ENCODE measurements around the gene TLCD3B. TPM values are rescaled to one million over a fixed set of nuclear protein-coding genes. Genes with fewer than 3 reads are reported as not detected.
A peak's percentile ranks its signal among the peaks of the same experiment; 100 is the strongest.

TLCD3B gene
- total RNA-seq, 1 experiment from 2014 or later, result 20.9 TPM

DNA sequence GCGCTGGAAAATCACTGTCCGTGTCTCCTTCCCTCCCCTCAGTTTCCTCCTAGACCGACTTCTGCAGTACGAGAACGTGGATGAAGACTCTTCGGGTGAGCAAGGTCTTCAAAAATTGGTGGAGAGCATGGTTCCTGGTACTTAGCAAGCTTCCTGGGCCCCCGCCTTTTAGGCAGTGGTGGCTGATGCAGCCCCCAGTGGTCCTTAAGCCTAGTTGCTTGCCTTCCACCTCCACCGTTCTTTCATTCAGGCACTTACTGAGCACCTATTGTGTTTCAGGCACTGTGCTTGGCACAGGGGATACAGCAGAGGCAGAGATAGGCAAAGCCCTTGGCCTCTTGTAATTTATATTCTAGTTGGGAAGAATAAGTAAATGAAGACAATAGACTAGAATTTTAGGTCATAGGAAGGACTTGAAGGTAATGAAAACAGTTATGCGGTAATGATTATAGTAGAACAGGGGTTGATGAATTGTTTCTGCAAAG lies 34.3 kb downstream of the TLCD3B start:
- H3K18ac ChIP-seq (ENCODE audit: insufficient read length, low read depth, low read length), result no peak overlapping the region
- no peak overlapping the region for H4K8ac ChIP-seq (replicated peaks; ENCODE audit: insufficient read length, low read depth, low read length)
- H3K27ac Mint-ChIP-seq, result peak overlapping the region in 2 of 3 experiments; percentile 91 to 99; a peak in 3 of 7 replicates
- H3K4me1 ChIP-seq (ENCODE audit: insufficient read depth, low read length), result 0 out of 2 replicates have a peak, but pooled peaks cover 2% of the 10 kb centered on the region
- peak overlapping the region; percentile 59 for H3K9ac ChIP-seq (ENCODE audit: extremely low read depth, insufficient read length, low read length)
- H2BK20ac ChIP-seq (ENCODE audit: low read depth, low read length, poor library complexity, severe bottlenecking), result no peak overlapping the region
- H3K36me3 Mint-ChIP-seq (ENCODE audit: insufficient read depth in 1 of 3, low read depth in 3 of 3), result peaks cover 15 to 54% (median 26%) of the 10 kb centered on the region in 3 experiments
- no peak overlapping the region for H2BK15ac ChIP-seq (ENCODE audit: low read depth, low read length)
- no peaks in the 10 kb centered on the region; the same call in 1 of the 2 replicates for H3K27me3 Mint-ChIP-seq (ENCODE audit: low read depth)
- H3K56ac ChIP-seq (ENCODE audit: insufficient read length, low read depth, low read length), result no peak overlapping the region
- H3K4me2 ChIP-seq (ENCODE audit: insufficient read depth, insufficient read length, low read length), result peak overlapping the region; percentile 92
- no peak overlapping the region for H2AFZ ChIP-seq (ENCODE audit: low read length)
- no peaks in the 10 kb centered on the region; a peak in 1 of 5 replicates for H3K9me3 Mint-ChIP-seq
- H3K23me2 ChIP-seq (ENCODE audit: insufficient read length, low read depth, low read length, poor library complexity, severe bottlenecking), result peaks cover 14% of the 10 kb centered on the region
- no peak for DNase-seq
- H3K27ac ChIP-seq (ENCODE audit: insufficient read length, low read depth, low read length), result no peak overlapping the region
- no peaks in the 10 kb centered on the region for H3K9me3 ChIP-seq (ENCODE audit: control insufficient read depth, low read depth, low read length)
- H4K91ac ChIP-seq (ENCODE audit: insufficient read length, low read depth, low read length), result no peak overlapping the region
- WGBS (ENCODE audit: extremely low coverage, insufficient read length, low lambda C conversion rate), result no CpG with 5 or more reads among the region's 9 CpGs
- no peak overlapping the region for H3K4ac ChIP-seq (ENCODE audit: low read depth, low read length)
- TF ChIP-seq, protein P1, sequence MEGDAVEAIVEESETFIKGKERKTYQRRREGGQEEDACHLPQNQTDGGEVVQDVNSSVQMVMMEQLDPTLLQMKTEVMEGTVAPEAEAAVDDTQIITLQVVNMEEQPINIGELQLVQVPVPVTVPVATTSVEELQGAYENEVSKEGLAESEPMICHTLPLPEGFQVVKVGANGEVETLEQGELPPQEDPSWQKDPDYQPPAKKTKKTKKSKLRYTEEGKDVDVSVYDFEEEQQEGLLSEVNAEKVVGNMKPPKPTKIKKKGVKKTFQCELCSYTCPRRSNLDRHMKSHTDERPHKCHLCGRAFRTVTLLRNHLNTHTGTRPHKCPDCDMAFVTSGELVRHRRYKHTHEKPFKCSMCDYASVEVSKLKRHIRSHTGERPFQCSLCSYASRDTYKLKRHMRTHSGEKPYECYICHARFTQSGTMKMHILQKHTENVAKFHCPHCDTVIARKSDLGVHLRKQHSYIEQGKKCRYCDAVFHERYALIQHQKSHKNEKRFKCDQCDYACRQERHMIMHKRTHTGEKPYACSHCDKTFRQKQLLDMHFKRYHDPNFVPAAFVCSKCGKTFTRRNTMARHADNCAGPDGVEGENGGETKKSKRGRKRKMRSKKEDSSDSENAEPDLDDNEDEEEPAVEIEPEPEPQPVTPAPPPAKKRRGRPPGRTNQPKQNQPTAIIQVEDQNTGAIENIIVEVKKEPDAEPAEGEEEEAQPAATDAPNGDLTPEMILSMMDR (conservative IDR thresholded peaks at IDR 0.05), result no peak
- no peak overlapping the region for H2BK12ac ChIP-seq (ENCODE audit: insufficient read length, low read depth, low read length)
- no peaks in the 10 kb centered on the region for H3K79me1 ChIP-seq (ENCODE audit: insufficient read depth, low read depth, low read length, poor library complexity, severe bottlenecking)
- H3K79me2 ChIP-seq (ENCODE audit: insufficient read depth, low read length), result no peaks in the 10 kb centered on the region; the same call in 1 of the 2 replicates
- H3K23ac ChIP-seq (ENCODE audit: insufficient read length, low read depth, low read length), result no peak overlapping the region
- no peaks in the 10 kb centered on the region for H3K27me3 ChIP-seq (ENCODE audit: insufficient read depth, low read length)
- H4K20me1 ChIP-seq (ENCODE audit: control insufficient read depth, insufficient read depth, insufficient read length), result no peaks in the 10 kb centered on the region
- H2AK5ac ChIP-seq (ENCODE audit: insufficient read length, low read length), result no peak overlapping the region
- no peak overlapping the region for H2BK120ac ChIP-seq (ENCODE audit: low read depth, low read length, poor library complexity, severe bottlenecking)
- peaks cover 15 to 37% of the 10 kb centered on the region in 2 experiments for H3K4me1 Mint-ChIP-seq
- H4K5ac ChIP-seq (ENCODE audit: insufficient read length, low read depth, low read length), result no peak overlapping the region
- no peak overlapping the region for H3T11ph ChIP-seq (ENCODE audit: low read length)
- H3K14ac ChIP-seq (ENCODE audit: insufficient read depth, low read length), result no peak overlapping the region
- H3K4me3 Mint-ChIP-seq, result peak overlapping the region; percentile 97 to 98
- H2BK5ac ChIP-seq (ENCODE audit: insufficient read length, low read length), result no peak overlapping the region

Measured in H9 (cell line).